Mononuclear cell (primary cell): ENCODE measurements around the gene CCDC160. TPM values are rescaled to one million over a fixed set of nuclear protein-coding genes. Genes with fewer than 3 reads are reported as not detected.
"Not testable (repeated sequence)": the region's sequence is repeated elsewhere in the genome, so short reads cannot be mapped to it uniquely, and the experiment has no call there.

Source experiments
- H3K27me3 ChIP-seq: 2 replicates; pipeline ENCODE4 v1.6.0; 2011; ENCODE audit warnings: low read length, control low read depth; ENCODE audit not compliant: insufficient read depth
- H3K4me1 ChIP-seq: 2 replicates; pipeline ENCODE4 v1.5.1; 2011; ENCODE audit warnings: mild to moderate bottlenecking, low read length, control low read depth; ENCODE audit not compliant: insufficient read depth
- H3K4me3 ChIP-seq: 2 replicates; pipeline ENCODE4 v1.5.1; 2011; ENCODE audit warnings: mild to moderate bottlenecking, low read length, moderate library complexity
- H3K9me3 ChIP-seq: 2 replicates; pipeline ENCODE4 v1.5.1; 2011; ENCODE audit warnings: low read depth, mild to moderate bottlenecking, control low read depth, low read length
- total RNA-seq: library from RNA; depleted of rRNA; stranded (reverse); fragments of >200 nt; gene quantifications from one replicate; pipeline ENCODE4 v1.2.3, GENCODE V29; 2012

CCDC160 gene
- not detected for total RNA-seq

- Histone ChIP-seq H3K4me3 (no peak within 1 kb of the TSS), H3K27me3 (peaks cover 11% of the 10 kb centered on the region), H3K9me3 (no peaks in the 10 kb centered on the region), H3K4me1 (no peaks in the 10 kb centered on the region)
Observed at GRCh38 chrX:134236626-134237614, at the start of gene CCDC160. Gene CCDC160 (plus strand): TSS chrX:134237182. CDS start chrX:134244801, 7,619 bp downstream.

- Histone ChIP-seq H3K27me3 (no peaks in the 10 kb centered on the region), H3K4me1 (peaks cover 3% of the 10 kb centered on the region), H3K9me3 (no peaks in the 10 kb centered on the region), H3K4me3 (no peak overlapping the region)
Observed at GRCh38 chrX:134191281-134191680, 45.7 kb upstream of the CCDC160 start.

DNA sequence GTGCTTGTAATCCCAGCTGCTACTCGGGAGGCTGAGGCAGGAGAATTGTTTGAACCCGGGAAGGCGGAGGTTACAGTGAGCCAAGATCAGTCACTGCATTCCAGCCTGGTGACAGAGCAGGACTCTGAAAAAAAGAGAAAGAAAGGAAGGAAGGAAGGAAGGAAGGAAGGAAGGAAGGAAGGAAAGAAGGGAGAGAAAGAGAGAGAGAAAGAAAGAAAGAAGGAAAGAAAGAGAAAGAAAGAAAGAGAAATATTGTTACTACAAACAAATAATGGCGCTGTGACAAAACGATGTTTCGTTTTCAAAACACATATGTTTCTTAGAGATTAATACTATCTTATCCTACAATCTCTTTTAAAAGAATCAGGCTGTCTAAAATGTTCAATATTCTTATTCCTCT, 42.1 kb upstream of the CCDC160 start:
- Histone ChIP-seq H3K9me3 (no peaks in the 10 kb centered on the region), H3K27me3 (no peaks in the 10 kb centered on the region), H3K4me1 (no peaks in the 10 kb centered on the region)

DNA sequence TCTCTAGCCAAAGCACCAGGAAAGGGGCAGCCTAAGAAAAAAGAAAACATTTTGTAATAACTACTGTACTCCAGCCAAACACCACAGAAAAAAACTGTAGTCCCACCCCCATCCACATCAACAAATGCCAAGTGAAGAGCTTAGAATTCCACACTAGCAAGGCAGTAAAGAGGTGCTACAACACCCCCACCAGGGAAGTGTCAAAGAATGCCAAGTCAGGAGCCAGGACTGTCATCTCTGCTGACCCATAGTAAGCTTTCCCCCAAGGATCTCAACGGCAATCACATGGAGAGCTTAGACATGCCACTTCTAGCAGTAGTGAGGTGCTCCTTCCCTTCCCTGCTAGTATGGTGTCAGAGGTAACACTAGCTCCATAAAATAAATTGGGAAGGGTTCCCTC, 34.4 kb upstream of the CCDC160 start:
- H3K4me1 ChIP-seq, result no peaks in the 10 kb centered on the region
- H3K27me3 ChIP-seq, result no peaks in the 10 kb centered on the region
- no peaks in the 10 kb centered on the region for H3K9me3 ChIP-seq
- H3K4me3 ChIP-seq, result no peak overlapping the region

More for the DNA sequence above, 42.1 kb upstream of the CCDC160 start:
- H3K4me3 ChIP-seq, result no peak overlapping the region

GRCh38 chrX:134206221-134206620, 30.8 kb upstream of the CCDC160 start:
- Histone ChIP-seq H3K27me3 (no peaks in the 10 kb centered on the region), H3K4me3 (no peak overlapping the region), H3K9me3 (no peaks in the 10 kb centered on the region), H3K4me1 (no peaks in the 10 kb centered on the region)

DNA sequence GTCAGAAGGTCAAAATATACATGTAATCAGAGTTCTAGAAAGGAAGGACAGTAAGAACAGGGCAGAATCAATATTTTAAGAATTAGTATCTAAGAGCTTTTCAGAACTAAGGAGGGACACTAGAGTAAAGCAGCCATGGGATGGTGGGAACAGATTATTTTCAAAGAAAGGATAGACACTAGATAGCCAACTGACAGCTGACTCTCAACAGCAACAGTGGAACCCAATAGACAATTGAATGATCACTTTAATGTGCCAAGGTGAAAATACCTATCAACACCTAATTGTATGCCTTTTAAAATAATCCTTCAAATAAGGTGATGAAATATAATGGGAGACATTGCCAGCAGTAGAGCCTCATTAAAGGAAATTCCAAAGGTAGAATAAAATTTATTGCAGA, 26.5 kb upstream of the CCDC160 start:
- Histone ChIP-seq H3K27me3 (no peaks in the 10 kb centered on the region), H3K9me3 (no peaks in the 10 kb centered on the region), H3K4me3 (no peak overlapping the region), H3K4me1 (no peaks in the 10 kb centered on the region)

- peaks cover 11% of the 10 kb centered on the region for H3K27me3 ChIP-seq
- no peak overlapping the region for H3K4me3 ChIP-seq
- H3K9me3 ChIP-seq, result no peaks in the 10 kb centered on the region
- no peaks in the 10 kb centered on the region for H3K4me1 ChIP-seq
Observed at GRCh38 chrX:134235236-134235635, 1.7 kb upstream of the CCDC160 start.

- H3K9me3 ChIP-seq, H3K4me1 ChIP-seq, H3K4me3 ChIP-seq: not testable (repeated sequence)
- H3K27me3 ChIP-seq, result peaks cover 11% of the 10 kb centered on the region
Observed at GRCh38 chrX:134238144-134238543, 1.2 kb downstream of the CCDC160 start.

GRCh38 chrX:134239016-134239415, 2.0 kb downstream of the CCDC160 start:
- Histone ChIP-seq H3K4me3 (no peak overlapping the region), H3K9me3 (no peaks in the 10 kb centered on the region), H3K4me1 (no peaks in the 10 kb centered on the region), H3K27me3 (peaks cover 11% of the 10 kb centered on the region)

DNA sequence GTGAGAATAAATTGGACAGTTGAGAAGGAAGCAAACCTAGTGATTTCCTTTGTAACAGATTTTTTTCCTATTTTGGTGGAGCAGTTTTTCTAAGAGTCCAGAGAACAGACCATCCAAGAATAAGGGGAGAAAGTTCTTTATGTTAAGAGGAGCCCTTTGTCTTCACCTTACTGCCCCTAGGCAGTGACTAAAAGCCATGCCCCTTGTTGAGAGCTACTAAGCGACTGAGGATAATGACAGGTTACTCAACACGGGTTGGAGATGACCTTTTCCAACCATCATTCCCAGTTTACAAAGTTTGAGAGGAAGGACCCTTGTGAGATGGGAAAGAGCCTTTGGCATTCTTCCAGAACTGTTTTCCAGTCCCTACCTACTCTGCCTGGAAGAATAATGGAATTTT, 3.2 kb downstream of the CCDC160 start:
- Histone ChIP-seq H3K27me3 (peaks cover 11% of the 10 kb centered on the region), H3K9me3 (no peaks in the 10 kb centered on the region), H3K4me3 (no peak overlapping the region), H3K4me1 (no peaks in the 10 kb centered on the region)

DNA sequence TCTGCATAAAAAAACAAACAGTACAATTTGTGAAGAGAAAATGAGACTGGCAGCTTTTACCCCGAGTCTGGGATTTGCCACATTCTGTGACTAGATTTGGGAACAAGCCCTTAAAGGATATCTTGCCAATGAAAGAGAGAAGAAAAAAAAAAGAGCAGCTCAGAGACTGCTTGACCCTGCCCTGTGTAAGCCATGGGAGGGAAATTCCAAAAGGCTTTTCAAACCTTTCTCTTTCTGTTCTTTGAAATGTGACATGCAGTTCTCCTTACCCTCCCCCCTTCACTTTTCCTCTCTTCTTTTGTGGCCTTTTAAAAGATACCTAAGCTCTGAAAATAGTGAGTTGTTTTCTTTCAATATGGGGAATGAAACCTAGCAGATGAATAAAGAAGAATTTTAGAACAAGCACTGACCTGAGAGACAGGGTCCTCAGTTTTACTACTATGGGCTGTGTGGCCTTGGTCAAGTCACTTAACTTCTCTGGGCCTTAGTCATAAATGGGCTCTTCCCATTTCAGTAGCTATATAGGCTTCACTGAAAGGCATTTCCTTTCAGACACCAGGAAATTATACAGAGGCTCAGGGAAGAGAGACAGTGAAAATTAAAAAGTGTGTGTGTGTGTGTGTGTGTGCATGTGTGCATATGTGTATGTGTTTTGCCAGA, 5.1 kb downstream of the CCDC160 start:
- H3K4me1 ChIP-seq, result no peaks in the 10 kb centered on the region
- H3K4me3 ChIP-seq, result no peak overlapping the region
- peaks cover 7% of the 10 kb centered on the region for H3K27me3 ChIP-seq
- H3K9me3 ChIP-seq, result no peaks in the 10 kb centered on the region

DNA sequence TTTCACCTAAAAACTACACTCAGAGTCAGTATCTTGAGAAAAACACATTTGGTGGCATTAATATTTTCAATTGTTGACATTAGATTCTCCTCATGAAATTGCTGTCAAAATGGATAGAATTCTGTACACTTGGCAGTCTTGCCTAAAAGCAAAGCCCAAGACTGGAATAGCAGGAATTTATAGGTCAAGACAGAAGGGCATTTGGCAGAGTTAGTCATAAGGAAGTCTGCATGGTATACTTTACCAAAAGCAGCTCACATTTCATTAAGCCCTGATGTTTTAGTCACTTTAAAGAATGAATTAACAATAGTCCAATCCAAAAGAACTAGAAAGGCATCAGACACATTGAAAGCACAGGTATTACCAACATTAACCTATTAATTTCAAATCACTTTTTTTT, 7.1 kb downstream of the CCDC160 start:
- no peaks in the 10 kb centered on the region for H3K27me3 ChIP-seq
- H3K9me3 ChIP-seq, result no peaks in the 10 kb centered on the region
- H3K4me3 ChIP-seq, result no peak overlapping the region
- H3K4me1 ChIP-seq, result no peaks in the 10 kb centered on the region

- Histone ChIP-seq H3K4me3 (no peak overlapping the region), H3K27me3 (no peaks in the 10 kb centered on the region), H3K9me3 (no peaks in the 10 kb centered on the region), H3K4me1 (no peaks in the 10 kb centered on the region)
Observed at GRCh38 chrX:134246282-134246681, 9.3 kb downstream of the CCDC160 start.

DNA sequence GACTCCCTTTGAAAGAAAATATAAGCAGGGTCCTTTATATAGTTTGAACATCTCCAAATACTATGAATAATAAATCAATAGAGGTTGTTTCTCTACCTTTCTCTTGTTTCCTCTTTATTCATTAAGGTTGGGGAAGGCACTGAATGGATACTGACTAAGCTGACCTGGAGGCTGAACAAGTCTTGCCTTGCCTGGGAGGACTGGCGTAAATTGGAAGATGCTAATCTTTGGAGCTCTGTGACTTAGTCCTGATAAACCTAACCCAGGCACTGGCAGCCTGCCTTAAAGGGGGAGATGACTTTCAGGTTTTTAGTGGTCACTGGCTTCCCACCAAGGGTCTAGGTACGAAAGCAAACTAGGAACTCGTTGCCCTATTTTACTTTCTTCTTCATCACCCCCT, 10.5 kb downstream of the CCDC160 start:
- no peaks in the 10 kb centered on the region for H3K27me3 ChIP-seq
- H3K4me1 ChIP-seq, result no peaks in the 10 kb centered on the region
- H3K4me3 ChIP-seq, result no peak overlapping the region
- H3K9me3 ChIP-seq, result no peaks in the 10 kb centered on the region

GRCh38 chrX:134249241-134249640, 12.3 kb downstream of the CCDC160 start:
- Histone ChIP-seq H3K4me3 (no peak overlapping the region), H3K27me3 (no peaks in the 10 kb centered on the region), H3K4me1 (no peaks in the 10 kb centered on the region), H3K9me3 (no peaks in the 10 kb centered on the region)
